ENCODE data around the gene SLC24A3.

The SLC24A3 gene

GRCh38 chr20:19552221-19553180 is 340.1 kb downstream of the SLC24A3 start:
- Histone ChIP-seq H3K23ac (ENCODE audit: low read length) (peak overlapping the region; percentile 34), H3K14ac (ENCODE audit: low read length) (no peak overlapping the region), H3K9ac (ENCODE audit: low read length) (no peak overlapping the region), H4K12ac (ENCODE audit: low read depth, low read length) (no peak overlapping the region), H3K4ac (ENCODE audit: low read depth, low read length) (no peak overlapping the region), H3K27ac (ENCODE audit: low read depth, low read length) (no peak overlapping the region), H4K91ac (ENCODE audit: low read depth, low read length) (no peak overlapping the region), H3K79me1 (ENCODE audit: low read length) (no peaks in the 10 kb centered on the region), H3K36me3 (ENCODE audit: control insufficient read depth in 1 of 2, insufficient read depth in 2 of 2, low read length in 2 of 2) (no peaks in the 10 kb centered on the region), H3K27me3 (ENCODE audit: insufficient read depth, low read length) (no peaks in the 10 kb centered on the region), H3K4me2 (ENCODE audit: low read length) (no peak overlapping the region), H2BK120ac (ENCODE audit: insufficient read depth, low read length, poor library complexity) (no peak overlapping the region), H2AK5ac (ENCODE audit: low read length) (no peak overlapping the region), H3K9me3 (ENCODE audit: insufficient read depth, low read depth, low read length) (peaks cover 2% of the 10 kb centered on the region), H3K79me2 (ENCODE audit: control insufficient read depth, insufficient read depth, low read length, poor library complexity) (no peaks in the 10 kb centered on the region), H2BK12ac (ENCODE audit: low read length) (no peak overlapping the region), H2AFZ (ENCODE audit: insufficient read depth, low read length, poor library complexity) (no peak overlapping the region), H2BK5ac (ENCODE audit: low read depth, low read length, poor library complexity) (no peak overlapping the region), H4K8ac (ENCODE audit: low read depth, low read length) (no peak overlapping the region), H3K4me3 (ENCODE audit: low read depth, low read length) (no peak overlapping the region), H3K18ac (ENCODE audit: low read length) (no peak overlapping the region), H3K4me1 (ENCODE audit: control insufficient read depth in 1 of 2, insufficient read depth in 2 of 2, low read length in 2 of 2) (no peaks in the 10 kb centered on the region)
- WGBS (ENCODE audit: extremely low coverage, insufficient coverage, insufficient read length) = no CpG with 5 or more reads among the region's 9 CpGs
- peak; percentile 69 to 70 for DNase-seq

DNA sequence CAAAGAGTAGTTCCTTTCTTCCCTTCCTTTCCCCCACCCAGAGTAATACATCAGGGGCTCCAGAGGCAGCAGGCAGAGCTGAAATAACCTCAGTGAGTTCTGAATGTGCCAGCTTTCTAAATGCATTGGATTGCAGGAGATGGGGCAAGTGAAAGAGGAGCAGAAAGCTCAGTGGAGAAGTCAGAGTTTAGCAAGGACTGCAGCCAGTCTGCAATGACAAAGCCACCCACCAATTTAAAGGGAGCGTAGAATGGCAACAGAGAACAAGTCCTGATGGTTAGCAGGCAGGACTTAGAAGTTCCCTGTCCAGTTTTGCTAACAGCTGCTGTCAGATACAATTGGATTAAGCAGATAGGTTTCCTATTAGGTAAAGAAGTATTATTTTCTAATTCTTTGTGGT is 342.2 kb downstream of the SLC24A3 start:
- H4K91ac ChIP-seq (ENCODE audit: low read depth, low read length) = no peak overlapping the region
- no peaks in the 10 kb centered on the region for H3K79me1 ChIP-seq (ENCODE audit: low read length)
- H4K8ac ChIP-seq (ENCODE audit: low read depth, low read length) = no peak overlapping the region
- no peak overlapping the region for H3K23ac ChIP-seq (ENCODE audit: low read length)
- no peaks in the 10 kb centered on the region for H3K27me3 ChIP-seq (ENCODE audit: insufficient read depth, low read length)
- H3K27ac ChIP-seq (ENCODE audit: low read depth, low read length) = no peak overlapping the region
- H2BK5ac ChIP-seq (ENCODE audit: low read depth, low read length, poor library complexity) = no peak overlapping the region
- H2BK120ac ChIP-seq (ENCODE audit: insufficient read depth, low read length, poor library complexity) = no peak overlapping the region
- H4K12ac ChIP-seq (ENCODE audit: low read depth, low read length) = no peak overlapping the region
- no peak overlapping the region for H3K9ac ChIP-seq (ENCODE audit: low read length)
- no peak overlapping the region for H3K18ac ChIP-seq (ENCODE audit: low read length)
- no peak overlapping the region for H3K4ac ChIP-seq (ENCODE audit: low read depth, low read length)
- no peak overlapping the region for H2BK12ac ChIP-seq (ENCODE audit: low read length)
- H3K4me3 ChIP-seq (ENCODE audit: low read depth, low read length) = no peak overlapping the region
- no peak overlapping the region for H3K14ac ChIP-seq (ENCODE audit: low read length)
- no peak for DNase-seq
- H2AK5ac ChIP-seq (ENCODE audit: low read length) = no peak overlapping the region
- H3K9me3 ChIP-seq (ENCODE audit: insufficient read depth, low read depth, low read length) = peaks cover 2% of the 10 kb centered on the region
- no peaks in the 10 kb centered on the region for H3K36me3 ChIP-seq (ENCODE audit: control insufficient read depth in 1 of 2, insufficient read depth in 2 of 2, low read length in 2 of 2)
- no CpG with 5 or more reads among the region's 1 CpG for WGBS (ENCODE audit: extremely low coverage, insufficient coverage, insufficient read length)
- no peak overlapping the region for H3K4me2 ChIP-seq (ENCODE audit: low read length)
- no peaks in the 10 kb centered on the region for H3K79me2 ChIP-seq (ENCODE audit: control insufficient read depth, insufficient read depth, low read length, poor library complexity)
- no peaks in the 10 kb centered on the region for H3K4me1 ChIP-seq (ENCODE audit: control insufficient read depth in 1 of 2, insufficient read depth in 2 of 2, low read length in 2 of 2)
- H2AFZ ChIP-seq (ENCODE audit: insufficient read depth, low read length, poor library complexity) = no peak overlapping the region

DNA sequence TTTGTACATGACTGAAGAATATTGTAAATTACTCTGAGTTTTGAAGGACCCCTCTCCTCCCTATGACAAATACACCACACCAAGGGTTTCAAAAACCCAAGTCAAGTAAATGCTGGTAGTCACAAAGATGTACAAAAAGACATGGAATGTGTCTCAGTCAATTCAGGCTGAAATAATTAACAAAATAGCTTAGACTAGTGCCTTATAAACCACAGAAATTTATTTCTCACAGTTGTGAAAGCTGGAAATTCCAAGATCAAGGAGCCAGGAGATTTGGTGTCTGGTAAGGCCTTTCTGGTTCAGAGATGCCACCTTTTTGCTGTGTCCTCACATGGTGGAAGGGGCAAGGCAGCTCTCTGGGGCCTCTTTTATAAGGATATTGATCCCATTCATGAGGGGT is 343.3 kb downstream of the SLC24A3 start:
- Histone ChIP-seq H3K4me1 (ENCODE audit: control insufficient read depth in 1 of 2, insufficient read depth in 2 of 2, low read length in 2 of 2) (no peaks in the 10 kb centered on the region), H3K18ac (ENCODE audit: low read length) (no peak overlapping the region), H3K4me2 (ENCODE audit: low read length) (no peak overlapping the region), H2AK5ac (ENCODE audit: low read length) (no peak overlapping the region), H3K9ac (ENCODE audit: low read length) (no peak overlapping the region), H2BK5ac (ENCODE audit: low read depth, low read length, poor library complexity) (no peak overlapping the region), H4K91ac (ENCODE audit: low read depth, low read length) (no peak overlapping the region), H2BK120ac (ENCODE audit: insufficient read depth, low read length, poor library complexity) (no peak overlapping the region), H3K23ac (ENCODE audit: low read length) (no peak overlapping the region), H3K27ac (ENCODE audit: low read depth, low read length) (no peak overlapping the region), H4K8ac (ENCODE audit: low read depth, low read length) (no peak overlapping the region), H2AFZ (ENCODE audit: insufficient read depth, low read length, poor library complexity) (no peak overlapping the region), H3K27me3 (ENCODE audit: insufficient read depth, low read length) (no peaks in the 10 kb centered on the region), H4K12ac (ENCODE audit: low read depth, low read length) (no peak overlapping the region), H3K79me2 (ENCODE audit: control insufficient read depth, insufficient read depth, low read length, poor library complexity) (no peaks in the 10 kb centered on the region), H3K4ac (ENCODE audit: low read depth, low read length) (no peak overlapping the region), H2BK12ac (ENCODE audit: low read length) (no peak overlapping the region), H3K4me3 (ENCODE audit: low read depth, low read length) (no peak overlapping the region), H3K9me3 (ENCODE audit: insufficient read depth, low read depth, low read length) (peaks cover 2% of the 10 kb centered on the region), H3K79me1 (ENCODE audit: low read length) (no peaks in the 10 kb centered on the region), H3K36me3 (ENCODE audit: control insufficient read depth in 1 of 2, insufficient read depth in 2 of 2, low read length in 2 of 2) (no peaks in the 10 kb centered on the region), H3K14ac (ENCODE audit: low read length) (no peak overlapping the region)
- DNase-seq = no peak

- Histone ChIP-seq H3K18ac (ENCODE audit: low read length) (no peak overlapping the region), H2AK5ac (ENCODE audit: low read length) (no peak overlapping the region), H3K79me1 (ENCODE audit: low read length) (no peaks in the 10 kb centered on the region), H3K4me1 (ENCODE audit: control insufficient read depth in 1 of 2, insufficient read depth in 2 of 2, low read length in 2 of 2) (no peaks in the 10 kb centered on the region), H3K23ac (ENCODE audit: low read length) (no peak overlapping the region), H3K14ac (ENCODE audit: low read length) (no peak overlapping the region), H3K4me2 (ENCODE audit: low read length) (no peak overlapping the region), H2BK12ac (ENCODE audit: low read length) (no peak overlapping the region), H3K9ac (ENCODE audit: low read length) (no peak overlapping the region), H3K9me3 (ENCODE audit: insufficient read depth, low read depth, low read length) (peaks cover 2% of the 10 kb centered on the region), H3K79me2 (ENCODE audit: control insufficient read depth, insufficient read depth, low read length, poor library complexity) (no peaks in the 10 kb centered on the region), H3K27ac (ENCODE audit: low read depth, low read length) (no peak overlapping the region), H3K4me3 (ENCODE audit: low read depth, low read length) (no peak overlapping the region), H2BK120ac (ENCODE audit: insufficient read depth, low read length, poor library complexity) (no peak overlapping the region), H4K91ac (ENCODE audit: low read depth, low read length) (no peak overlapping the region), H3K36me3 (ENCODE audit: control insufficient read depth in 1 of 2, insufficient read depth in 2 of 2, low read length in 2 of 2) (no peaks in the 10 kb centered on the region), H4K8ac (ENCODE audit: low read depth, low read length) (no peak overlapping the region), H4K12ac (ENCODE audit: low read depth, low read length) (no peak overlapping the region), H3K27me3 (ENCODE audit: insufficient read depth, low read length) (no peaks in the 10 kb centered on the region), H2AFZ (ENCODE audit: insufficient read depth, low read length, poor library complexity) (no peak overlapping the region), H2BK5ac (ENCODE audit: low read depth, low read length, poor library complexity) (no peak overlapping the region), H3K4ac (ENCODE audit: low read depth, low read length) (no peak overlapping the region)
- no peak for DNase-seq
- WGBS (ENCODE audit: extremely low coverage, insufficient coverage, insufficient read length) = no CpG with 5 or more reads among the region's 1 CpG
Measured at GRCh38 chr20:19557291-19557690, 344.8 kb downstream of the SLC24A3 start.
